NCI-H2171 (cell line): Measurements from ENCODE around the gene CCDC178.
A peak's percentile ranks its signal among the peaks of the same experiment; 100 is the strongest.
"Not testable (repeated sequence)": the region's sequence is repeated elsewhere in the genome, so short reads cannot be mapped to it uniquely, and the experiment has no call there.

ENCODE experiments used
- DNase-seq: peaks from one replicate; lab custom pipeline; 2025; lab: John Stamatoyannopoulos, UW

Gene CCDC178

GRCh38 chr18:33355263-33355662, 85.3 kb downstream of the CCDC178 start:
- DNase-seq, result no peak

- DNase-seq, result no peak
These were observed 90.3 kb downstream of the CCDC178 start for GRCh38 chr18:33350256-33350655.

- DNase-seq, result not testable (repeated sequence)
These were observed 100.8 kb downstream of the CCDC178 start for GRCh38 chr18:33339733-33340132.

GRCh38 chr18:33334781-33335180, 105.7 kb downstream of the CCDC178 start:
- no peak for DNase-seq

- DNase-seq, result no peak
These were observed 109.8 kb downstream of the CCDC178 start for GRCh38 chr18:33330711-33331110.

- no peak for DNase-seq
These were observed 113.5 kb downstream of the CCDC178 start for GRCh38 chr18:33326975-33327374.

- no peak for DNase-seq
These were observed 122.9 kb downstream of the CCDC178 start for GRCh38 chr18:33317640-33318039.

GRCh38 chr18:33316146-33316587, 124.4 kb downstream of the CCDC178 start:
- DNase-seq, result no peak

GRCh38 chr18:33307520-33307919, 133.0 kb downstream of the CCDC178 start:
- no peak for DNase-seq

GRCh38 chr18:33304277-33304676, 136.2 kb downstream of the CCDC178 start:
- no peak for DNase-seq

- no peak for DNase-seq
These were observed 149.0 kb downstream of the CCDC178 start for GRCh38 chr18:33291539-33291938.

GRCh38 chr18:33288082-33288716, 152.3 kb downstream of the CCDC178 start:
- DNase-seq, result no peak

- DNase-seq, result no peak
These were observed 157.7 kb downstream of the CCDC178 start for GRCh38 chr18:33282709-33283333.

GRCh38 chr18:33282142-33282541, 158.4 kb downstream of the CCDC178 start:
- no peak for DNase-seq

GRCh38 chr18:33277431-33277830, 163.1 kb downstream of the CCDC178 start:
- DNase-seq, result no peak

GRCh38 chr18:33275843-33276242, 164.7 kb downstream of the CCDC178 start:
- no peak for DNase-seq

- DNase-seq, result no peak
These were observed 170.2 kb downstream of the CCDC178 start for GRCh38 chr18:33270297-33270696.

GRCh38 chr18:33269223-33269622, 171.3 kb downstream of the CCDC178 start:
- DNase-seq, result no peak

GRCh38 chr18:33264566-33264965, 176.0 kb downstream of the CCDC178 start:
- no peak for DNase-seq

GRCh38 chr18:33239298-33239697, 201.2 kb downstream of the CCDC178 start:
- no peak for DNase-seq

GRCh38 chr18:33232318-33232626, 208.2 kb downstream of the CCDC178 start:
- DNase-seq, result no peak

- DNase-seq, result peak; percentile 56
These were observed 208.8 kb downstream of the CCDC178 start for GRCh38 chr18:33231474-33232317.

GRCh38 chr18:33212363-33212762, 228.2 kb downstream of the CCDC178 start:
- peak; percentile 74 for DNase-seq
